Measurements from ENCODE around the gene SWI5. TPM values are rescaled to one million over a fixed set of nuclear protein-coding genes. Genes with fewer than 3 reads are reported as not detected.

The SWI5 gene
- total RNA-seq, 2 experiments from 2014 or later = 12.2 to 13.7 TPM

GRCh38 chr9:128253140-128253990 is 22.7 kb upstream of the SWI5 start:
- Mint-ChIP-seq H3K27me3 (ENCODE audit: low read depth) (peaks cover 20% of the 10 kb centered on the region), H3K4me1 (ENCODE audit: low read depth) (peaks cover 12% of the 10 kb centered on the region), H3K4me3 (no peak overlapping the region), H3K36me3 (ENCODE audit: low read depth) (peaks cover 3% of the 10 kb centered on the region), H3K27ac (no peak overlapping the region), H3K9me3 (ENCODE audit: insufficient read depth) (no peaks in the 10 kb centered on the region)
- ChIA-PET CTCF (interaction anchor here (1.0 to 1.2 kb wide), 3 partner anchors 8 to 21 kb away, joined by 3 read pairs; no protein-coding TSS in a partner anchor), POLR2A (interaction anchor here (1.2 kb wide), 1 partner anchor 94 kb away, joined by 3 read pairs; no protein-coding TSS in a partner anchor)
- DNase-seq (no peak), ATAC-seq (no peak)

- H3K27me3 Mint-ChIP-seq (ENCODE audit: low read depth) = peaks cover 20% of the 10 kb centered on the region
- peaks cover 12% of the 10 kb centered on the region for H3K4me1 Mint-ChIP-seq (ENCODE audit: low read depth)
- H3K27ac Mint-ChIP-seq = no peak overlapping the region
- DNase-seq (no peak), ATAC-seq (no peak)
- POLR2A ChIA-PET = no interaction called here
- H3K36me3 Mint-ChIP-seq (ENCODE audit: low read depth) = peaks cover 5% of the 10 kb centered on the region
- H3K4me3 Mint-ChIP-seq = no peak overlapping the region
- CTCF ChIA-PET = interaction anchor here (1.2 to 2.3 kb wide), 2 partner anchors 15 to 17 kb away, joined by 3 to 5 read pairs; no protein-coding TSS in a partner anchor
- H3K9me3 Mint-ChIP-seq (ENCODE audit: insufficient read depth) = no peaks in the 10 kb centered on the region
Measured at GRCh38 chr9:128253991-128254346, 22.1 kb upstream of the SWI5 start.

- CTCF ChIA-PET = interaction anchor here (0.7 to 2.4 kb wide), 6 partner anchors 14 to 98 kb away, joined by 4 to 8 read pairs (median 4); partner anchors contain the start of genes GOLGA2 and SWI5
Measured at GRCh38 chr9:128254362-128254761, 21.7 kb upstream of the SWI5 start.

GRCh38 chr9:128254855-128255759 is 21.0 kb upstream of the SWI5 start:
- H3K27me3 Mint-ChIP-seq (ENCODE audit: low read depth) = peaks cover 14% of the 10 kb centered on the region
- H3K9me3 Mint-ChIP-seq (ENCODE audit: insufficient read depth) = no peaks in the 10 kb centered on the region
- no peak overlapping the region for H3K27ac Mint-ChIP-seq
- ATAC-seq (peak; percentile 27), DNase-seq (peak; percentile 69)
- no peak overlapping the region for H3K4me3 Mint-ChIP-seq
- CTCF ChIA-PET = interaction anchor here (0.7 to 2.4 kb wide), 13 partner anchors 9 to 355 kb away, joined by 3 to 8 read pairs (median 4); partner anchors contain the start of genes GOLGA2 and SWI5
- peaks cover 12% of the 10 kb centered on the region for H3K36me3 Mint-ChIP-seq (ENCODE audit: low read depth)
- POLR2A ChIA-PET = no interaction called here
- peaks cover 5% of the 10 kb centered on the region for H3K4me1 Mint-ChIP-seq (ENCODE audit: low read depth)

More at GRCh38 chr9:128254362-128254761, 21.7 kb upstream of the SWI5 start:
- no peak overlapping the region for H3K27ac Mint-ChIP-seq
- POLR2A ChIA-PET = no interaction called here
- no peaks in the 10 kb centered on the region for H3K9me3 Mint-ChIP-seq (ENCODE audit: insufficient read depth)
- no peak overlapping the region for H3K4me3 Mint-ChIP-seq
- DNase-seq (no peak), ATAC-seq (no peak)
- H3K4me1 Mint-ChIP-seq (ENCODE audit: low read depth) = peaks cover 12% of the 10 kb centered on the region
- H3K36me3 Mint-ChIP-seq (ENCODE audit: low read depth) = peaks cover 9% of the 10 kb centered on the region
- peaks cover 20% of the 10 kb centered on the region for H3K27me3 Mint-ChIP-seq (ENCODE audit: low read depth)

- Mint-ChIP-seq H3K36me3 (ENCODE audit: low read depth) (peaks cover 28% of the 10 kb centered on the region), H3K27me3 (ENCODE audit: low read depth) (peaks cover 4% of the 10 kb centered on the region), H3K9me3 (ENCODE audit: insufficient read depth) (no peaks in the 10 kb centered on the region), H3K4me3 (no peak overlapping the region), H3K27ac (no peak overlapping the region), H3K4me1 (ENCODE audit: low read depth) (no peaks in the 10 kb centered on the region)
- ChIA-PET POLR2A (no interaction called here), CTCF (no interaction called here)
- ATAC-seq = no peak
- DNase-seq = no peak
Measured at GRCh38 chr9:128257086-128257825, 18.8 kb upstream of the SWI5 start.

GRCh38 chr9:128257907-128258306 is 18.2 kb upstream of the SWI5 start:
- DNase-seq (no peak), ATAC-seq (no peak)
- no peak overlapping the region for H3K27ac Mint-ChIP-seq
- POLR2A ChIA-PET = no interaction called here
- no peaks in the 10 kb centered on the region for H3K9me3 Mint-ChIP-seq (ENCODE audit: insufficient read depth)
- peaks cover 3% of the 10 kb centered on the region for H3K27me3 Mint-ChIP-seq (ENCODE audit: low read depth)
- H3K4me3 Mint-ChIP-seq = no peak overlapping the region
- H3K4me1 Mint-ChIP-seq (ENCODE audit: low read depth) = no peaks in the 10 kb centered on the region
- CTCF ChIA-PET = no interaction called here
- peaks cover 30% of the 10 kb centered on the region for H3K36me3 Mint-ChIP-seq (ENCODE audit: low read depth)

GRCh38 chr9:128258326-128258725 is 17.8 kb upstream of the SWI5 start:
- Mint-ChIP-seq H3K27ac (no peak overlapping the region), H3K4me3 (no peak overlapping the region), H3K36me3 (ENCODE audit: low read depth) (peaks cover 30% of the 10 kb centered on the region), H3K4me1 (ENCODE audit: low read depth) (no peaks in the 10 kb centered on the region), H3K9me3 (ENCODE audit: insufficient read depth) (no peaks in the 10 kb centered on the region), H3K27me3 (ENCODE audit: low read depth) (no peaks in the 10 kb centered on the region)
- POLR2A ChIA-PET = no interaction called here
- CTCF ChIA-PET = no interaction called here
- DNase-seq (no peak), ATAC-seq (no peak)

GRCh38 chr9:128259156-128259555 is 16.9 kb upstream of the SWI5 start:
- Mint-ChIP-seq H3K4me1 (ENCODE audit: low read depth) (no peaks in the 10 kb centered on the region), H3K27me3 (ENCODE audit: low read depth) (no peaks in the 10 kb centered on the region), H3K27ac (no peak overlapping the region), H3K9me3 (ENCODE audit: insufficient read depth) (no peaks in the 10 kb centered on the region), H3K4me3 (no peak overlapping the region), H3K36me3 (ENCODE audit: low read depth) (peaks cover 30% of the 10 kb centered on the region)
- ATAC-seq = no peak
- DNase-seq = no peak
- CTCF ChIA-PET = no interaction called here
- POLR2A ChIA-PET = no interaction called here

GRCh38 chr9:128260340-128260739 is 15.7 kb upstream of the SWI5 start:
- CTCF ChIA-PET = no interaction called here
- peaks cover 34% of the 10 kb centered on the region for H3K36me3 Mint-ChIP-seq (ENCODE audit: low read depth)
- no peak overlapping the region for H3K4me3 Mint-ChIP-seq
- H3K9me3 Mint-ChIP-seq (ENCODE audit: insufficient read depth) = no peaks in the 10 kb centered on the region
- no peak for ATAC-seq
- no peak overlapping the region for H3K27ac Mint-ChIP-seq
- no peaks in the 10 kb centered on the region for H3K27me3 Mint-ChIP-seq (ENCODE audit: low read depth)
- no peak for DNase-seq
- POLR2A ChIA-PET = no interaction called here
- H3K4me1 Mint-ChIP-seq (ENCODE audit: low read depth) = no peaks in the 10 kb centered on the region

- no peaks in the 10 kb centered on the region for H3K4me1 Mint-ChIP-seq (ENCODE audit: low read depth)
- ATAC-seq = no peak
- POLR2A ChIA-PET = no interaction called here
Measured at GRCh38 chr9:128262687-128263086, 13.4 kb upstream of the SWI5 start.

GRCh38 chr9:128265348-128265847 is 10.7 kb upstream of the SWI5 start:
- Mint-ChIP-seq H3K4me1 (ENCODE audit: low read depth) (no peaks in the 10 kb centered on the region), H3K9me3 (ENCODE audit: insufficient read depth) (no peaks in the 10 kb centered on the region), H3K27me3 (ENCODE audit: low read depth) (no peaks in the 10 kb centered on the region), H3K27ac (no peak overlapping the region), H3K4me3 (no peak overlapping the region), H3K36me3 (ENCODE audit: low read depth) (peaks cover 34% of the 10 kb centered on the region)
- ChIA-PET POLR2A (no interaction called here), CTCF (interaction anchor here (2.2 kb wide), 1 partner anchor 10 kb away, joined by 8 read pairs; no protein-coding TSS in a partner anchor)
- ATAC-seq = no peak
- DNase-seq = no peak

More at GRCh38 chr9:128262687-128263086, 13.4 kb upstream of the SWI5 start:
- Mint-ChIP-seq H3K27me3 (ENCODE audit: low read depth) (no peaks in the 10 kb centered on the region), H3K36me3 (ENCODE audit: low read depth) (peaks cover 39% of the 10 kb centered on the region), H3K4me3 (no peak overlapping the region), H3K9me3 (ENCODE audit: insufficient read depth) (no peaks in the 10 kb centered on the region), H3K27ac (no peak overlapping the region)
- CTCF ChIA-PET = interaction anchor here (0.9 to 1.1 kb wide), 2 partner anchors 59 to 70 kb away, joined by 3 read pairs; partner anchors contain the start of gene DNM1
- no peak for DNase-seq

All from activated CD8-positive, alpha-beta T cell treated with anti-CD3 and anti-CD28 coated beads, Interleukin-2, amount 10 ng/mL, durations not matched to agents 7 days and 5 days (primary cell).